Nephron progenitor cell (in vitro differentiated cells): ENCODE measurements around the gene DLG1.
A peak's percentile ranks its signal among the peaks of the same experiment; 100 is the strongest.
"Not testable (repeated sequence)": the region's sequence is repeated elsewhere in the genome, so short reads cannot be mapped to it uniquely, and the experiment has no call there.

Experiments used
- DNase-seq: peaks from one replicate; pipeline ENCODE4 v3.0.0; 2021
- H3K27ac Mint-ChIP-seq: 2 replicates; pipeline ENCODE4 v1.8.0; 2021; ENCODE audit warnings: mild to moderate bottlenecking, moderate library complexity, mixed read lengths
- H3K27me3 Mint-ChIP-seq: 2 replicates; pipeline ENCODE4 v1.8.0; 2021; ENCODE audit warnings: mild to moderate bottlenecking, low read depth, mixed read lengths; ENCODE audit not compliant: poor library complexity
- H3K36me3 Mint-ChIP-seq: 2 replicates; pipeline ENCODE4 v1.8.0; 2021; ENCODE audit warnings: low read depth, mixed read lengths
- H3K4me1 Mint-ChIP-seq: 2 replicates; pipeline ENCODE4 v1.8.0; 2021; ENCODE audit warnings: mixed read lengths
- H3K4me3 Mint-ChIP-seq: 2 replicates; pipeline ENCODE4 v1.8.0; 2021; ENCODE audit warnings: mild to moderate bottlenecking, moderate library complexity, mixed read lengths
- H3K9me3 Mint-ChIP-seq: 2 replicates; pipeline ENCODE4 v1.8.0; 2021; ENCODE audit warnings: mild to moderate bottlenecking, moderate library complexity, mixed read lengths
- TF ChIP-seq, protein P1 (sequence below): fragments of 200-600 bp; sonication (generic); IDR thresholded peaks from 2 replicates; pipeline ENCODE4 v1.5.0; 2021; ENCODE audit warnings: antibody characterized with exemption

The DLG1 gene

DNA sequence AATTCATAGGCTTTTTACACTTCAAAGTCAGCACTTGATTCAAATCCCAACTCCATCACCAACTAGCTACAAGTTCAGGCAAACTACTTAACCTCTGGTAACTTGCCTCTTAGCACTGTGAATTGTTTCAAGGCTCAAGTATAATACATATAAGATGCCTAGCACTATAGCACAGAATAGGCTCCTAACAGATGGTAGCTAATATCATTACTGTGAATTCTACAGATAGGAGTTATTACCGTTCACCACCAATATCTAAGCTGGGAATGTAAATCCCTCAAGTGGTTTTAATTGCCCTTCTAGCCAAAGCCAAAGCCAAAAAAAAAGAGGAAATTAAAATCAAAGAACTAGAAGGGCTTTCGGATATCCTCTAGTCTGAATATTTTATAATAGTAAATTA is 15.4 kb downstream of the DLG1 start:
- peaks cover 5% of the 10 kb centered on the region for H3K4me1 Mint-ChIP-seq
- TF ChIP-seq, protein P1, sequence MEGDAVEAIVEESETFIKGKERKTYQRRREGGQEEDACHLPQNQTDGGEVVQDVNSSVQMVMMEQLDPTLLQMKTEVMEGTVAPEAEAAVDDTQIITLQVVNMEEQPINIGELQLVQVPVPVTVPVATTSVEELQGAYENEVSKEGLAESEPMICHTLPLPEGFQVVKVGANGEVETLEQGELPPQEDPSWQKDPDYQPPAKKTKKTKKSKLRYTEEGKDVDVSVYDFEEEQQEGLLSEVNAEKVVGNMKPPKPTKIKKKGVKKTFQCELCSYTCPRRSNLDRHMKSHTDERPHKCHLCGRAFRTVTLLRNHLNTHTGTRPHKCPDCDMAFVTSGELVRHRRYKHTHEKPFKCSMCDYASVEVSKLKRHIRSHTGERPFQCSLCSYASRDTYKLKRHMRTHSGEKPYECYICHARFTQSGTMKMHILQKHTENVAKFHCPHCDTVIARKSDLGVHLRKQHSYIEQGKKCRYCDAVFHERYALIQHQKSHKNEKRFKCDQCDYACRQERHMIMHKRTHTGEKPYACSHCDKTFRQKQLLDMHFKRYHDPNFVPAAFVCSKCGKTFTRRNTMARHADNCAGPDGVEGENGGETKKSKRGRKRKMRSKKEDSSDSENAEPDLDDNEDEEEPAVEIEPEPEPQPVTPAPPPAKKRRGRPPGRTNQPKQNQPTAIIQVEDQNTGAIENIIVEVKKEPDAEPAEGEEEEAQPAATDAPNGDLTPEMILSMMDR, result no peak
- H3K4me3 Mint-ChIP-seq, result no peak overlapping the region
- peaks cover 82% of the 10 kb centered on the region for H3K36me3 Mint-ChIP-seq
- H3K27ac Mint-ChIP-seq, result no peak overlapping the region
- DNase-seq, result no peak
- H3K9me3 Mint-ChIP-seq, result peaks cover 28% of the 10 kb centered on the region
- no peaks in the 10 kb centered on the region for H3K27me3 Mint-ChIP-seq

DNA sequence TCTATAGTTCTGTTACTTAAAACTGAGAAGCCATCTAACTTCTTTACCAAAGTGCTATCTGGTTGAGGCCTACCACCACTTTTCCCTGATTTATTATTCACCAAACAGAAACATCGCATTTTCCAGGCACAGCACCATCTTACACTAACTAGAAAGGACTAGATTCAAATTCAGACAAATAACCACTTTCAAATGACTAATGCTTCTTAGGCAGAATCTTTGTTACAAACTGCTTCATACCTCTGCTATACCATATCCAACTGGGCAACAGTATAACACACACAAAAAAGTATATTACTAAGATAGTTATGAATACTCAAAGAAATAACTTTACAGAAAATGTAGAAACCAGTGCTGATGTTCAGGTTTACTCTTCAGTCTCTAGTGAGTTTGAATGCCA is 16.6 kb downstream of the DLG1 start:
- Mint-ChIP-seq H3K27ac (peak overlapping the region; percentile 11), H3K36me3 (peaks cover 80% of the 10 kb centered on the region), H3K27me3 (no peaks in the 10 kb centered on the region)

DNA sequence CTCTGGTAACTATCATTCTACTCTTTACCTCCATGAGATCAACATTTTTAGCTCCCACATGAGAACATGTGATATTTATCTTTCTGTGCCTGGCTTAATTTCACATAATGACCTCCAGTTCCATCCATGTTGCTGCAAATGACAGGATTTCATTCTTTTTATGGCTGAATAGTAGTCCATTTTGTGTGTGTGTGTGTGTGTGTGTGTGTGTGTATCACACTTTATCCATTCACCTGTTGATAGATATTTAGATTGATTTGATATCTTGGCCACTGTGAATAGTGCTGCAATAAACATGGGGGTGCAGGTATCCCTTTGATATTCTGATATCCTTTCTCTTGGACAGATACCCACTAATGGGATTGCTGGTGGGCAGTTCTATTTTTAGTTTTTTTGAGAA is 18.3 kb downstream of the DLG1 start:
- Mint-ChIP-seq H3K4me1 (peaks cover 10% of the 10 kb centered on the region), H3K27me3 (no peaks in the 10 kb centered on the region), H3K36me3 (peaks cover 77% of the 10 kb centered on the region), H3K9me3 (peaks cover 7% of the 10 kb centered on the region), H3K4me3 (no peak overlapping the region), H3K27ac (no peak overlapping the region)
- TF ChIP-seq, protein P1, result no peak
- no peak for DNase-seq

More for the DNA sequence above, 16.6 kb downstream of the DLG1 start:
- TF ChIP-seq, protein P1, result no peak
- no peak for DNase-seq
- Mint-ChIP-seq H3K4me3 (no peak overlapping the region), H3K4me1 (peaks cover 5% of the 10 kb centered on the region), H3K9me3 (peaks cover 23% of the 10 kb centered on the region)

DNA sequence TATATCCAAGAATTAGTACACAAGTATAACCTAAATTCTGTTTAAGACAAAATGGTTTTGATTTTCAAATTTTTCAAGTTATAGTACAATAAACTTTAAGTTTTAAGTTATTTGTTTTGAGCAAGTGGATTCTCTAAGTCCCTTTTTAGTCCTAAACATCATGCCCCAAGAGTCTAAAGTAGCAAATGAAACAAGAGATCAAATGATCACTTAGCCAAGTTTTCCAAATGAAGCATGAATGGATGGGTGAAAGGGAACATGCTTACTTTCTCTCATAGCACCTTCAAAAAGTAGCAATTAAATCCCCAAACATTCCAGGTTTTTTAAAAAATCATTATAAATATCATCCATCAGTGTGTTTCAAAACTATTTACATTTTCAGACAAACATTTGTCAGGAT is 19.5 kb downstream of the DLG1 start:
- TF ChIP-seq, protein P1, result no peak
- Mint-ChIP-seq H3K27me3 (no peaks in the 10 kb centered on the region), H3K4me1 (peaks cover 19% of the 10 kb centered on the region), H3K9me3 (peaks cover 6% of the 10 kb centered on the region), H3K36me3 (peaks cover 77% of the 10 kb centered on the region), H3K4me3 (no peak overlapping the region), H3K27ac (no peak overlapping the region)
- DNase-seq, result no peak

DNA sequence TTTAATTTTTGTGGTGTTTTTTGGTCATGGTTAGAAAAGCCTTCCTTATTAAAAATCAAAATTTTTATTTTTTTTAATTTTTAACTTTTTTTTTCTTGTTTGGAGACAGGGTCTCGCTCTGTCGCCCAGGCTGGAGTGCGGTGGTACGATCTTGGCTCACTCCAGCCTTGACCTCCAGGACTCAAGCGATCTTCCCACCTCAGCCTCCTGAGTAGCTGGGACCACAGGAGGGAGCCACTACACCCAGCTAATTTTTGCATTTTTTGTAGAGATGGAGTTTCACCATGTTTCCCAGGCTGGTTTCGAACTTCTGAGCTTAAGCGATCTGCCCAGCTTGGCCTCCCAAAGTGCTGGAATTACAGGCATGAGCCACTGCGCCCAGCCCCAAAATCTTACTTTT is 21.6 kb downstream of the DLG1 start:
- not testable (repeated sequence) for DNase-seq, H3K9me3 Mint-ChIP-seq, H3K27me3 Mint-ChIP-seq, H3K4me3 Mint-ChIP-seq, H3K27ac Mint-ChIP-seq
- Mint-ChIP-seq H3K36me3 (peaks cover 78% of the 10 kb centered on the region), H3K4me1 (peaks cover 33% of the 10 kb centered on the region)

DNA sequence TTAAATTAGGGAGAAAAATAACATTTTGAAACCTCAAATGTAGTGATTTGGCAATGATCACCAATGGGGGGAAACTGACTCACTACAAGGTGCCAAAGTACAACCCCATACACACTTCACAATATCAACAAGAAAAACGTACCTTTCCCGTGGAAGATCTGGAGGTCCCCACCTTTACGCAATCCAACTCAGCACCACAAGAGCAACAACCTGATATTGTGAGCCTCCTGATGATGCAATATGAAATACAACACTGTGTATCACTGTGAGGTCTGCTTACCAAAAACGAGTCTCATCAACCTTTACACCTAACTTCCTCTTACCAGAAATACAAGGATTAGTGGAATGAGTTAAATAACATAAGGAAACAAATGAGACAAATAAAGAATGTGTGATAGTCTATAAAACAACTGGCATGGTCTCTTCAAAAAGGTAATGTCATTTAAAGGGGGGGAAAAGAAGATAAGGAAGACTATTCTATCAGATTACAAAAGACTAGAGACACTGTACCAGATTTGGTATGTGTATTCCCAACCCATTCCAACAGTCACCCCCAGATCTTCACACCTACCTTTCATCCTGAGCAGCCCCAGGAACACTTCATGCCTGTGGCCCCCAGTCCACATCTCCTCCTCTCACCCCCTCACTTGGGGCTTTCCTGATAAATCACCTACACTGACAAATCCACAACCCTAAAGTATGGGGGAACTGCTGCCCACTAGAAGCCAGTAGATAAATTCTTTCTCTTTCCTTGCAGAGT is 27.7 kb downstream of the DLG1 start:
- DNase-seq, result no peak
- peaks cover 66% of the 10 kb centered on the region for H3K36me3 Mint-ChIP-seq
- H3K27me3 Mint-ChIP-seq, result no peaks in the 10 kb centered on the region
- no peak overlapping the region for H3K4me3 Mint-ChIP-seq
- H3K27ac Mint-ChIP-seq, result peak overlapping the region; percentile 84
- peaks cover 51% of the 10 kb centered on the region for H3K4me1 Mint-ChIP-seq
- peaks cover 4% of the 10 kb centered on the region for H3K9me3 Mint-ChIP-seq
- TF ChIP-seq, protein P1, result no peak
